Caco-2 (cell line): ENCODE measurements around the gene NMNAT3. TPM values are rescaled to one million over a fixed set of nuclear protein-coding genes. Genes with fewer than 3 reads are reported as not detected.

Experiments used
- BruUV-seq: library from RNA; stranded (reverse); fragments of 400-500 nt; replicated peaks from 2 replicates; lab custom pipeline; 2021; lab: Mats Ljungman, UMichigan
- CTCF ChIA-PET: fragments of 300-600 bp; sonication (Branson Sonifier 250); formaldehyde crosslinking; loops from one replicate; lab custom pipeline; 2022; ENCODE audit warnings: antibody characterized with exemption; lab: Charles Lee
- POLR2A ChIA-PET: fragments of 300-600 bp; sonication (Branson Sonifier 250); formaldehyde crosslinking; loops from one replicate; lab custom pipeline; 2022; ENCODE audit warnings: antibody characterized with exemption; lab: Charles Lee
- DNase-seq, 2 experiments: peaks; one replicate each; pipeline versions ENCODE4 v3.0.0 to v3.0.0-alpha.2; 2020 to 2022
- H3K27me3 ChIP-seq: replicated peaks from 2 replicates; pipeline ENCODE4 v1.6.0; 2011; ENCODE audit warnings: low read length; ENCODE audit not compliant: control insufficient read depth, insufficient read depth
- H3K36me3 ChIP-seq: 2 replicates; pipeline ENCODE4 v1.5.1; 2011; ENCODE audit warnings: low read length; ENCODE audit not compliant: control insufficient read depth, insufficient read depth
- H3K4me1 ChIP-seq: fragments of 250-450 bp; sonication (Bioruptor Pico); 2 replicates; pipeline ENCODE4 v1.5.1; 2020; ENCODE audit warnings: mild to moderate bottlenecking
- H3K4me3 ChIP-seq: 2 replicates; pipeline ENCODE4 v1.5.1; 2011; ENCODE audit warnings: low read depth, mild to moderate bottlenecking, control low read depth, low read length
- H3K9me3 ChIP-seq: fragments of 250-450 bp; sonication (Bioruptor Pico); 2 replicates; pipeline ENCODE4 v1.5.1; 2020; ENCODE audit warnings: mild to moderate bottlenecking, moderate library complexity
- H3K27ac Mint-ChIP-seq: one replicate; pipeline ENCODE4 v1.8.0; 2022; ENCODE audit warnings: mixed read lengths; ENCODE audit not compliant: unreplicated experiment
- H3K27me3 Mint-ChIP-seq: one replicate; pipeline ENCODE4 v1.8.0; 2022; ENCODE audit warnings: mixed read lengths; ENCODE audit not compliant: insufficient read depth, unreplicated experiment
- H3K36me3 Mint-ChIP-seq: one replicate; pipeline ENCODE4 v1.8.0; 2022; ENCODE audit warnings: mild to moderate bottlenecking, mixed read lengths; ENCODE audit not compliant: insufficient read depth, unreplicated experiment
- H3K4me1 Mint-ChIP-seq: one replicate; pipeline ENCODE4 v1.8.0; 2022; ENCODE audit warnings: low read depth, mixed read lengths; ENCODE audit not compliant: unreplicated experiment
- H3K4me3 Mint-ChIP-seq: one replicate; pipeline ENCODE4 v1.8.0; 2022; ENCODE audit warnings: mild to moderate bottlenecking, moderate library complexity, mixed read lengths; ENCODE audit not compliant: unreplicated experiment
- H3K9me3 Mint-ChIP-seq: one replicate; pipeline ENCODE4 v1.8.0; 2022; ENCODE audit warnings: mixed read lengths; ENCODE audit not compliant: unreplicated experiment
- CTCF ChIP-seq, 2 experiments: fragments of 200-600 bp in 1 of 2; IDR thresholded peaks; 1 replicate in 1 of 2; 2 replicates in 1 of 2; pipeline versions ENCODE4 v1.5.1 to v1.8.0; 2011 to 2022; ENCODE audit warnings: antibody characterized with exemption in 1 of 2, control low read depth in 1 of 2, inconsistent platforms in 1 of 2, low read depth in 1 of 2, low read length in 1 of 2, mild to moderate bottlenecking in 1 of 2, moderate library complexity in 1 of 2; ENCODE audit not compliant: insufficient read depth in 1 of 2, severe bottlenecking in 1 of 2, unreplicated experiment in 1 of 2
- intact Hi-C: fragments of 100-400 bp; cut with micrococcal nuclease; formaldehyde crosslinking; loops from one replicate; pipeline ENCODE4 v1.10.0; 2022; ENCODE audit not compliant: unreplicated experiment
- total RNA-seq: library from RNA; stranded (reverse); gene quantifications from 2 replicates; pipeline ENCODE4 v1.2.3, GENCODE V29; 2022

NMNAT3 gene
- total RNA-seq, 1 experiment from 2014 or later, result 17.6 TPM

- no peak for DNase-seq
- Mint-ChIP-seq H3K27me3 (no peaks in the 10 kb centered on the region), H3K36me3 (no peaks in the 10 kb centered on the region), H3K27ac (no peak overlapping the region), H3K4me3 (no peak overlapping the region), H3K4me1 (peaks cover 6% of the 10 kb centered on the region), H3K9me3 (no peaks in the 10 kb centered on the region)
- POLR2A ChIA-PET, result no interaction called here
- TF ChIP-seq CTCF (IDR thresholded peaks at IDR 0.05; ENCODE audit: insufficient read depth in 1 of 2, low read depth in 1 of 2, low read length in 1 of 2, severe bottlenecking in 1 of 2, unreplicated experiment in 1 of 2), result no peak
- Histone ChIP-seq H3K4me3 (no peak overlapping the region), H3K9me3 (no peaks in the 10 kb centered on the region), H3K36me3 (no peaks in the 10 kb centered on the region), H3K27me3 (no peaks in the 10 kb centered on the region), H3K4me1 (no peaks in the 10 kb centered on the region)
- BruUV-seq, result no TSS peak
- CTCF ChIA-PET, result no interaction called here
- intact Hi-C loops, result no loop called here
These were observed 149.5 kb downstream of the NMNAT3 start for GRCh38 chr3:139528281-139528680.

- intact Hi-C loops, result no loop called here
- TF ChIP-seq CTCF (IDR thresholded peaks at IDR 0.05; ENCODE audit: insufficient read depth in 1 of 2, low read depth in 1 of 2, low read length in 1 of 2, severe bottlenecking in 1 of 2, unreplicated experiment in 1 of 2), result no peak
- Histone ChIP-seq H3K4me1 (no peaks in the 10 kb centered on the region), H3K4me3 (no peak overlapping the region), H3K27me3 (no peaks in the 10 kb centered on the region), H3K9me3 (no peaks in the 10 kb centered on the region), H3K36me3 (no peaks in the 10 kb centered on the region)
- ChIA-PET CTCF (no interaction called here), POLR2A (no interaction called here)
- Mint-ChIP-seq H3K4me3 (no peak overlapping the region), H3K36me3 (no peaks in the 10 kb centered on the region), H3K9me3 (no peaks in the 10 kb centered on the region), H3K4me1 (no peaks in the 10 kb centered on the region), H3K27me3 (no peaks in the 10 kb centered on the region), H3K27ac (no peak overlapping the region)
- BruUV-seq, result no TSS peak
- DNase-seq, result no peak
These were observed 150.5 kb downstream of the NMNAT3 start for GRCh38 chr3:139527265-139527664.

- TF ChIP-seq CTCF (IDR thresholded peaks at IDR 0.05; ENCODE audit: insufficient read depth in 1 of 2, low read depth in 1 of 2, low read length in 1 of 2, severe bottlenecking in 1 of 2, unreplicated experiment in 1 of 2), result no peak
- no peaks in the 10 kb centered on the region for H3K4me1 Mint-ChIP-seq
These were observed 151.6 kb downstream of the NMNAT3 start for GRCh38 chr3:139526146-139526545.

More at GRCh38 chr3:139526146-139526545, 151.6 kb downstream of the NMNAT3 start:
- no peak for DNase-seq
- no peak overlapping the region for H3K4me3 Mint-ChIP-seq
- BruUV-seq, result no TSS peak
- no peak overlapping the region for H3K27ac Mint-ChIP-seq
- POLR2A ChIA-PET, result no interaction called here
- CTCF ChIA-PET, result interaction anchor here (0.5 kb wide), 1 partner anchor 985 kb away, joined by 3 read pairs; no protein-coding TSS in a partner anchor
- Histone ChIP-seq H3K27me3 (no peaks in the 10 kb centered on the region), H3K4me3 (no peak overlapping the region), H3K36me3 (no peaks in the 10 kb centered on the region), H3K9me3 (no peaks in the 10 kb centered on the region), H3K4me1 (no peaks in the 10 kb centered on the region)
- no peaks in the 10 kb centered on the region for H3K36me3 Mint-ChIP-seq
- intact Hi-C loops, result no loop called here
- no peaks in the 10 kb centered on the region for H3K27me3 Mint-ChIP-seq
- H3K9me3 Mint-ChIP-seq, result no peaks in the 10 kb centered on the region
